Smooth muscle cell (in vitro differentiated cells): ENCODE results near the gene FUCA1. TPM values are rescaled to one million over a fixed set of nuclear protein-coding genes. Genes with fewer than 3 reads are reported as not detected.
A peak's percentile ranks its signal among the peaks of the same experiment; 100 is the strongest.

ENCODE experiments used
- DNase-seq: peaks from one replicate; lab custom pipeline; 2025; ENCODE audit not compliant: unreplicated experiment; lab: John Stamatoyannopoulos, UW
- H2AFZ ChIP-seq: fragments of 200-600 bp; sonication (generic); 2 replicates; pipeline ENCODE4 v1.6.0; 2016; ENCODE audit warnings: antibody characterized with exemption, low read depth, mild to moderate bottlenecking
- H3F3A ChIP-seq: fragments of 200-600 bp; sonication (generic); 2 replicates; pipeline ENCODE4 v1.6.0; 2017; ENCODE audit warnings: antibody characterized with exemption, low read depth
- H3K27ac ChIP-seq: fragments of 200-600 bp; sonication (generic); 2 replicates; pipeline ENCODE4 v1.5.1; 2016; ENCODE audit warnings: low read depth, mild to moderate bottlenecking
- H3K27me3 ChIP-seq: fragments of 200-600 bp; sonication (generic); 2 replicates; pipeline ENCODE4 v1.6.1; 2016; ENCODE audit warnings: low read depth, mild to moderate bottlenecking
- H3K36me3 ChIP-seq: fragments of 200-600 bp; sonication (generic); 2 replicates; pipeline ENCODE4 v1.5.1; 2016; ENCODE audit warnings: low read depth
- H3K4me1 ChIP-seq: fragments of 200-600 bp; sonication (generic); 2 replicates; pipeline ENCODE4 v1.5.1; 2016; ENCODE audit warnings: low read depth
- H3K4me2 ChIP-seq: fragments of 200-600 bp; sonication (generic); 2 replicates; pipeline ENCODE4 v1.6.0; 2016; ENCODE audit warnings: mild to moderate bottlenecking
- H3K4me3 ChIP-seq: fragments of 200-600 bp; sonication (generic); 2 replicates; pipeline ENCODE4 v1.5.1; 2016; ENCODE audit warnings: mild to moderate bottlenecking
- H3K79me2 ChIP-seq: fragments of 200-600 bp; sonication (generic); 2 replicates; pipeline ENCODE4 v1.6.0; 2016; ENCODE audit warnings: low read depth, mild to moderate bottlenecking
- H3K9ac ChIP-seq: fragments of 200-600 bp; sonication (generic); 2 replicates; pipeline ENCODE4 v1.6.0; 2016; ENCODE audit warnings: low read depth
- H3K9me3 ChIP-seq: fragments of 200-600 bp; sonication (generic); replicated peaks from 2 replicates; pipeline ENCODE4 v1.5.1; 2016; ENCODE audit warnings: low read depth
- H4K20me1 ChIP-seq: fragments of 200-600 bp; sonication (generic); 2 replicates; pipeline ENCODE4 v1.6.0; 2016; ENCODE audit warnings: low read depth
- WGBS: methylation state at CpG from one replicate; pipeline ENCODE4 v1.1.7; 2016; ENCODE audit warnings: low lambda C conversion rate; 5-methylcytosine and 5-hydroxymethylcytosine counted together
- polyA plus RNA-seq: library from polyadenylated mRNA; unstranded; fragments of >200 nt; fragmentation: Nextera tagmentation; extraction: Ambion mirVana; gene quantifications from 2 replicates; pipeline ENCODE4 v1.2.1, GENCODE V29; 2016
- total RNA-seq: library from RNA; depleted of rRNA; stranded (reverse); fragments of >200 nt; gene quantifications from 2 replicates; pipeline ENCODE4 v1.2.3, GENCODE V29; 2014
- TF ChIP-seq, protein P1 (sequence below): fragments of 200-600 bp; sonication (generic); IDR thresholded peaks from 2 replicates; pipeline ENCODE4 v1.5.1; 2017; ENCODE audit warnings: borderline replicate concordance, mild to moderate bottlenecking, antibody characterized with exemption; ENCODE audit not compliant: insufficient read depth, poor library complexity, severe bottlenecking

The FUCA1 gene
- total and polyA plus RNA-seq, 2 experiments from 2014 or later = 10.4 to 19.0 TPM

DNA sequence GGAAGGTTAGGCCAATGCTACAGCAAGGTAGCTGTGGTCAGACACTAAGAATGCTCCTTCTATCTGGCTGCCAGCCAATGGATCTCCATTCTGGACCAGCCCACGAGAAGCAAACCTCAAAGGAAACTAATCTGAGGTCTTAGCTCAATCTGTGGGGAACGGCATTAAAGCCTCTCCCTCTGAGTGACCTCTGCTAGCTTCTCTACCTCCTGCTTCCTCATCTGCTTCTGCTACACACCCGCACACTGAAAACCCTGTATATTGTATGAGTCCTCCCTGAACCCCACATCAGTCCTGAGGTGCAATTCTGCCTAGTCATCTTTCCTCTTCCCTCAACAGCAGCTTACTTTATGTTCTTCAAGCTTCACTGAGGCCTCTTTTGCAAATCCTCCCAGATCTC is 60.6 kb downstream of the FUCA1 start:
- WGBS = 76% methylated on average over 3 of the region's 3 CpGs
- Histone ChIP-seq H3K9ac (no peak overlapping the region), H3K36me3 (no peaks in the 10 kb centered on the region), H4K20me1 (no peaks in the 10 kb centered on the region), H3K27ac (no peak overlapping the region), H3K9me3 (no peaks in the 10 kb centered on the region), H3K4me1 (no peaks in the 10 kb centered on the region), H2AFZ (no peak overlapping the region), H3K79me2 (no peaks in the 10 kb centered on the region), H3F3A (peaks cover 3% of the 10 kb centered on the region), H3K27me3 (no peaks in the 10 kb centered on the region), H3K4me2 (no peak overlapping the region), H3K4me3 (no peak overlapping the region)
- TF ChIP-seq, protein P1, sequence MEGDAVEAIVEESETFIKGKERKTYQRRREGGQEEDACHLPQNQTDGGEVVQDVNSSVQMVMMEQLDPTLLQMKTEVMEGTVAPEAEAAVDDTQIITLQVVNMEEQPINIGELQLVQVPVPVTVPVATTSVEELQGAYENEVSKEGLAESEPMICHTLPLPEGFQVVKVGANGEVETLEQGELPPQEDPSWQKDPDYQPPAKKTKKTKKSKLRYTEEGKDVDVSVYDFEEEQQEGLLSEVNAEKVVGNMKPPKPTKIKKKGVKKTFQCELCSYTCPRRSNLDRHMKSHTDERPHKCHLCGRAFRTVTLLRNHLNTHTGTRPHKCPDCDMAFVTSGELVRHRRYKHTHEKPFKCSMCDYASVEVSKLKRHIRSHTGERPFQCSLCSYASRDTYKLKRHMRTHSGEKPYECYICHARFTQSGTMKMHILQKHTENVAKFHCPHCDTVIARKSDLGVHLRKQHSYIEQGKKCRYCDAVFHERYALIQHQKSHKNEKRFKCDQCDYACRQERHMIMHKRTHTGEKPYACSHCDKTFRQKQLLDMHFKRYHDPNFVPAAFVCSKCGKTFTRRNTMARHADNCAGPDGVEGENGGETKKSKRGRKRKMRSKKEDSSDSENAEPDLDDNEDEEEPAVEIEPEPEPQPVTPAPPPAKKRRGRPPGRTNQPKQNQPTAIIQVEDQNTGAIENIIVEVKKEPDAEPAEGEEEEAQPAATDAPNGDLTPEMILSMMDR = no peak
- DNase-seq = no peak

- Histone ChIP-seq H3K4me3 (no peak overlapping the region), H3K36me3 (no peaks in the 10 kb centered on the region), H3F3A (peaks cover 11% of the 10 kb centered on the region), H3K4me2 (no peak overlapping the region), H3K27me3 (no peaks in the 10 kb centered on the region), H3K27ac (no peak overlapping the region), H2AFZ (no peak overlapping the region), H3K9me3 (no peaks in the 10 kb centered on the region), H3K9ac (no peak overlapping the region), H3K4me1 (no peaks in the 10 kb centered on the region), H3K79me2 (no peaks in the 10 kb centered on the region), H4K20me1 (no peaks in the 10 kb centered on the region)
- WGBS = 78% methylated on average over 6 of the region's 6 CpGs
- DNase-seq = no peak
- TF ChIP-seq, protein P1 = no peak
Measured at GRCh38 chr1:23806280-23806679, 61.8 kb downstream of the FUCA1 start.

DNA sequence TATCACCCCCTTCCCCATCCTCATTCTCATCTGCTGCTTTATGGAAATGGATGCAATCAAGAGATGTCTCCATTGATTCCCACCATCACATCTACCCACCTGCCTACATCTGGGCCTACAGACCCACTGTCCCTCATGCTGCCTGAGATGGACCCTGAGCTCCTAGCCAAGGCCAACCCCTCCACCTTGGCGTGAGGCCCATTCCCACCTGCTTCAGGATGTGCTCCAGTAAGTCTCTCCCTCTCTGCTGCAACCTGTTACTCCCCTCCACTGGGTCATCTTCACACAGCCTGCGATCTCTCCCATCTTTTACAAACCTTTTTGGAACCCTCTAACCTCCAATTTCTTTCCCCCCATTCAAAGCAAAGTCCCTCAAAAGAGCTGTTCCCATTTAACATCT is 63.1 kb downstream of the FUCA1 start:
- no peak overlapping the region for H3K27ac ChIP-seq
- H3K4me3 ChIP-seq = no peak overlapping the region
- TF ChIP-seq, protein P1 = no peak
- H3K4me1 ChIP-seq = no peaks in the 10 kb centered on the region
- no peak overlapping the region for H2AFZ ChIP-seq
- peaks cover 11% of the 10 kb centered on the region for H3F3A ChIP-seq
- no peaks in the 10 kb centered on the region for H3K79me2 ChIP-seq
- 96% methylated on average over 2 of the region's 2 CpGs for WGBS
- H3K27me3 ChIP-seq = no peaks in the 10 kb centered on the region
- no peaks in the 10 kb centered on the region for H3K9me3 ChIP-seq
- no peaks in the 10 kb centered on the region for H3K36me3 ChIP-seq
- H3K4me2 ChIP-seq = no peak overlapping the region
- DNase-seq = no peak
- no peak overlapping the region for H3K9ac ChIP-seq
- no peaks in the 10 kb centered on the region for H4K20me1 ChIP-seq

DNA sequence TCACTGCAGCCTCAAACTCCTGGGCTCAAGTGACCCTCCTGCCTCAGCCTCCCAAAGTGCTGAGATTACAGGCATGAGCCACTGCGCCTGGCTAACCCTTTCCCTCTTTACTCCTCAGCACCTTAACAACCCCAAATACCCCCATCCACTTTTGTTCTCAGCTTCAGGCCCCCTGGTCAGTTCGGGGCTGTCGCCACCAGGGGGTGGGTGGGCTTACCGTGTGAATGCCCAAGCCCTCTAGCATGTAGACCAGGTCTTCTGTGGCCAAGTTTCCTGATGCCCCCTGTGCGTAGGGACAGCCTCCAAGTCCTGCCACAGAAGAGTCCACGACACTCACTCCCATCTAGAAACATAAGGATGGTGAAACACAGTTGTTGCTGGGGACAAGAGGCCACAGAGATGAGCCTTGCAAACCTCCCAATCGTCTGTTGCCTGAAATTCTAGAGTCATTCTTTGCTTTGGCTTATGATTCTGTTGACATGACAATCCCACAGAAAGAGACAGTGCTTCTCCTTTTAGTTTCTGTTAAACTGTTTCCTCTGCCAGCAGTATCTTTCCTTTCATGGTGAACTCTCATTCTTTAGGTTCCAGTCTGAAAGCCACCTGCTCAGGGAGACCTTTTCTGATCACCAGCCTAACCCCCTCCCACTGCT is 63.8 kb downstream of the FUCA1 start:
- 88% methylated on average over 7 of the region's 7 CpGs for WGBS

More for the DNA sequence above, 63.8 kb downstream of the FUCA1 start:
- TF ChIP-seq, protein P1 = peak; percentile 12
- H3K4me2 ChIP-seq = no peak overlapping the region
- no peaks in the 10 kb centered on the region for H3K9me3 ChIP-seq
- no peaks in the 10 kb centered on the region for H3K36me3 ChIP-seq
- no peak overlapping the region for H2AFZ ChIP-seq
- H3K9ac ChIP-seq = no peak overlapping the region
- H3F3A ChIP-seq = peaks cover 11% of the 10 kb centered on the region
- H3K27ac ChIP-seq = no peak overlapping the region
- H4K20me1 ChIP-seq = no peaks in the 10 kb centered on the region
- DNase-seq = no peak
- H3K4me1 ChIP-seq = peaks cover 2% of the 10 kb centered on the region
- no peaks in the 10 kb centered on the region for H3K27me3 ChIP-seq
- no peaks in the 10 kb centered on the region for H3K79me2 ChIP-seq
- H3K4me3 ChIP-seq = no peak overlapping the region
